Measurements from ENCODE around the gene SACM1L. TPM values are rescaled to one million over a fixed set of nuclear protein-coding genes. Genes with fewer than 3 reads are reported as not detected.

SACM1L gene
- total and polyA plus RNA-seq, 2 of the 13 experiments (the other 11 are each of a cell fraction or from before 2014, with no cell fraction given) = 15.1 to 27.8 TPM

- TF ChIP-seq AHDC1 (CRISPR knock-in tag; IDR thresholded peaks at IDR 0.05; ENCODE audit: borderline replicate concordance) = no peak
- TF ChIP-seq ZNF563 (CRISPR knock-in tag; IDR thresholded peaks at IDR 0.05) = no peak
- no peak for TF ChIP-seq ELF3 (CRISPR knock-in tag; IDR thresholded peaks at IDR 0.05)
- peak; percentile 59; the same call in 1 of the 2 replicates for TF ChIP-seq NR2F6 (IDR thresholded peaks at IDR 0.05)
- TF ChIP-seq NR2F6 (CRISPR knock-in tag; IDR thresholded peaks at IDR 0.05) = peak; percentile 47; the same call in 1 of the 2 replicates
- no peak for TF ChIP-seq HNF1A (IDR thresholded peaks at IDR 0.05; ENCODE audit: low read depth)
- TF ChIP-seq HNF1A (CRISPR knock-in tag; IDR thresholded peaks at IDR 0.05; ENCODE audit: borderline replicate concordance) = no peak
- no peak for TF ChIP-seq CSRNP2 (CRISPR knock-in tag; conservative IDR thresholded peaks at IDR 0.05; ENCODE audit: low read depth)
- TF ChIP-seq TARDBP (CRISPR knock-in tag; IDR thresholded peaks at IDR 0.05) = no peak
- TF ChIP-seq ZNF816 (CRISPR knock-in tag; IDR thresholded peaks at IDR 0.05; ENCODE audit: borderline replicate concordance) = no peak
- 0 out of 2 replicates have a peak, but pooled peaks have one; percentile 6 for TF ChIP-seq CEBPG (CRISPR knock-in tag; IDR thresholded peaks at IDR 0.05)
- no peak for TF ChIP-seq SAFB2 (CRISPR knock-in tag; IDR thresholded peaks at IDR 0.05; ENCODE audit: borderline replicate concordance, low read depth)
- TF ChIP-seq ZNF12 (CRISPR knock-in tag; IDR thresholded peaks at IDR 0.05) = no peak
- no peak for TF ChIP-seq ZNF761 (CRISPR knock-in tag; conservative IDR thresholded peaks at IDR 0.05)
- no peak for TF ChIP-seq MAZ (IDR thresholded peaks at IDR 0.05; ENCODE audit: borderline replicate concordance, low read depth, low read length)
- no peak for TF ChIP-seq MAZ (CRISPR knock-in tag; IDR thresholded peaks at IDR 0.05; ENCODE audit: low read depth)
- TF ChIP-seq ZNF747 (CRISPR knock-in tag; IDR thresholded peaks at IDR 0.05; ENCODE audit: borderline replicate concordance) = no peak
- no peak for TF ChIP-seq ZNF773 (CRISPR knock-in tag; IDR thresholded peaks at IDR 0.05; ENCODE audit: borderline replicate concordance)
- TF ChIP-seq ZNF850 (CRISPR knock-in tag; conservative IDR thresholded peaks at IDR 0.05) = no peak
Measured at GRCh38 chr3:45646051-45646585, 43.1 kb upstream of the SACM1L start (continued).
